GM19023 (cell line): ENCODE data around the gene NPC1L1.
"Not testable (repeated sequence)": the region's sequence is repeated elsewhere in the genome, so short reads cannot be mapped to it uniquely, and the experiment has no call there.

ENCODE experiments used
- ATAC-seq: cut with Tn5 transposase; IDR thresholded peaks from one replicate; pipeline ENCODE4 v1.9.1; 2021; ENCODE audit warnings: mild to moderate bottlenecking, moderate library complexity; ENCODE audit not compliant: unreplicated experiment

NPC1L1 gene

DNA sequence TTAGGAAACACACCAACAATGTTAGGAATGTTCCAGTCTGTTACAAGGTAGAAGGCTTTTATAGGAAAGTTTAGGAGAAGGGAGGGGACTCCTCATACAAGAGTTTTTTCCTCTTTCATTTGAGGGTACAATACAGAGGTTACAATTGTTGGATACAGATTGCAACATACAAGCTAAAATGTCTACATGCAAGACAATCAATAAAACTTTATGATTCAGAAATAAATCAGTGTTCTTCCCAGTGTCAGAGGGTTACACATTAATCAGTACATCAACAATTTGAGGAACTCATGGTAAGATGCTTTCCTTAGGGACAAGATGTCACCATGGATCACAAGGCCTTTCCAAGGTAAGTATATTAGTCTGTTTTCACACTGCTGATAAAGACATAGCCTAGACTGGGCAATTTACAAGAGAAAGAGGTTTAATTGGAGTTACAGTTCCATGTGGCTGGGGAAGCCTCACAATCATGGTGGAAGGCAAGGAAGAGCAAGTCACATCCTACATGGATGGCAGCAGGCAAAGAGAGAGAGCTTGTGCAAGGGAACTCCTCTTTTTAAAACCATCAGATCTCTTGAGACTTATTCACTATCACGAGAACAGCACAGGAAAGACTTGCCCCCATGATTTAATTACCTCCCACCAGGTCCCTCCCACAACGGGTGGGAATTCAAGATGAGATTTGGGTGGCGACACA is 34.4 kb downstream of the NPC1L1 start:
- not testable (repeated sequence) for ATAC-seq

DNA sequence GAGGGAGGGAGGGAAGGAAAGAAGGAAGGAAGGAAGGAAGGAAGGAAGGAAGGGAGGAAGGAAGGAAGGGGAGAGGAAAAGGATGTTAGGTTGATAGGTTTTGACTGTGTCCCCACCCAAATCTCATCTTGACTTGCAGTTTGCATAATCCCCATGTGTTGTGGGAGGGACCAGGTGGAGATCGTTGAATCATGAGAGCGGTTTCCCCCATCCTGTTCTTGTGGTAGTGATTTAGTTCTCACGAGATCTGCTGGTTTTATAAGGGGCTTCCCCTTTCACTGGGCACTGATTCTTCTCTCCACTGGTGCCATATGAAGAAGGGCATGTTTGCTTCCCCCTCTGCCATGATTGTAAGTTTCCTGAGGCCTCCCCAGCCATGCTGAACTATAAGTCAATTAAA is 35.5 kb downstream of the NPC1L1 start:
- ATAC-seq, result no peak

DNA sequence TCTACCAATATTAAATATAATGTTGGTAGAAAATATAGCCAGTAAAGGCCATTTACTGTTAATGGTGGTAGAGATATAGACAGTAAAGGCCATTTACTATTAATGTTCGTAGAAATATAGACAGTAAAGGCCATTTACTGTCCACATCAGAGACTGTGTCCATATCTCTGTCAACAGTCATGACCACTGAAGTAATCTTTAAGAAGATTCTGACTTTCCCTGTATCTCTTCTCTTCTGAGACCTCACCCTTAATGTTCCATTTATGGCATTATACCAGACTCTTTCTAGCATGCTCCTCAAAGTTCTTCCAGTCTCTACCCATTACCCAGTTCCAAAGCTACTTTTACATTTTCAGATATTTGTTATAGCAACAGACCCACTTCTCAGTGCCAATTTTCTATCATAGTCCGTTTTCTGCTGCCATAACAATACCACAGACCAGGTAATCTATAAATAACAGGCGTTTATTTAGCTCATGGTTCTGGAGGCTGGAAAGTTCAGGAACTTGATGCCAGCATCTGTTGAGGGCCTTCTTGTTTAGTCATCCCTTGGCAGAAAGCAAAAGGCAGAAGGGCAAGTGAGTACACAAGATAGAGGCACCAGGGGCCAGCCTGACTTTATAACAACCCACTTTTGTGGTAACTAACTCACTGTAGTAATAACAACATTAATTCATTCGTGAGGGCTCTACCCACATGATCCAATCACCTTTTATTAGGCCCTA is 42.7 kb downstream of the NPC1L1 start:
- no peak for ATAC-seq

DNA sequence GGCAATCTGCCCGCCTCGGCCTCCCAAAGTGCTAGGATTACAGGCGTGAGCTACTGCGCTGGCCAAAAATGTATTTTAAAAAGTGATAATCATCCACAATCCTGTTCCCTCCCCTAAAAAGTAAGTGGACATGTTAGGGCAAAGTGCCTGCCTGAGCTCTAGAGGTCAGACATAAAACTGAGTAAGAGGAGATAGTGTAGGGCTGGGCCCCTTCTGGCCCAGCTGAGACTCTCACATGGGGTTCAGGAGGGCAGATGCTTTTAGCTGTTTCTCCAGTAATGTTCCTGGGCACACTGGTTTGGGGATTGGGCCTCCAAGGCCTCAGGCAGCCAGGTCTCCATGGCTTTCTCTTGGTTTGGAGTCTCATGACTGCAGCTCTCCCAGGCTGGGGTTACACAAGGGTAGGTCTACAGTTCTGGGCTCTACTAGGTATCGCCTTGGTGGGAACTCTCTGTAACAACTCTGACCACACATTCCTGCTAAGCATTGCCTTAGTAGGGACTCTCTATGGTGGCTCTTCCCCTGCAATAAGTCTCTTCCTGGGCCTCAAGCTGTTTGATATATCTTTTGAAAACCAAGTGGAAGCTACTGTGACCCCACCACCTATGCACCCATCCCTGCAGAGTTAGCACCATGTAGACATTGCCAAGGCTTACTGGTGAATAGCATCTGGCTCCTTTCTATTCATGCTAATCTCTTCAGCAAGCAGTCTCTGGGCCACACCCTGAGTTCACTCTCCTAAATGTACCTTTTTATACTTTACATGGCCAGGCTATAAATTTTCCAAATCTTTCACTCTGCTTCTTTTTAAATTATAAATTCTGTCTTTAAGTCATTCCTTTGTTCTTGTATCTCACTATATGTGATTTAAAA is 43.7 kb downstream of the NPC1L1 start:
- ATAC-seq, result no peak

DNA sequence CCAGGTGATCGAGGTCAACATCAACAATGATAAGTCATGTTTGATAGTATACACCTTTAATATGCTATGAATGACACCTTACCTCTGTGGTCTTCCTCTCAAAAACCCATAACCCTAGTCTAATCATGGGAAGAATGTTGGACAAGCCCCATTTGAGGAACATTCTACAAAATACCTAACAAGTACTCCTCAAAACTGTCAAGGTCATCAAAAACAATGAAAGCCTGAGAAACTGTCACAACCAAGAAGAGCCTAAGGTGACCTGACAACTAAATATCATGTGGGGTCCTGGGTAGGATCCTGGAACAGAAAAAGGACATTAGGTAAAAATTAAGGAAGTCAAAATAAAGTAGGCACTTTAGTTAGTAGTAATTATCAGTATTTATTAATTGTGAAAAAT is 44.7 kb downstream of the NPC1L1 start:
- ATAC-seq, result no peak

DNA sequence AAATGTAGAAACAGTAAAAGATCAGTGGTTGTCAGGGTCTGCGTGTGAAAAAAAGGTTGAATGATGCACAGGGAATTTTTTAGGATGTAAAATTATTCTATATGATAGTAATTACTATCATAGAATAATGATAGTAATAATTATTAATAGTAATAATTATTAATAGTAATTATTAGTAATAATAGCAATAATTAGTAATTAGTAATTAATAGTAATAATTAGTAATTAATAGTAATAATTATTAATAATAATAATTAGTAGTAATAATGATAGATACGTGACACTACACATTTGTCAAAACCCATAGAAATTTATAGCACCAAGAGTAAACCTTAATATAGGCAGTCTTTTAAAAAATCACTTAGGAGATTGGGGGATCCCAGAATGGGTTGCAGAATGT is 46.2 kb downstream of the NPC1L1 start:
- no peak for ATAC-seq

DNA sequence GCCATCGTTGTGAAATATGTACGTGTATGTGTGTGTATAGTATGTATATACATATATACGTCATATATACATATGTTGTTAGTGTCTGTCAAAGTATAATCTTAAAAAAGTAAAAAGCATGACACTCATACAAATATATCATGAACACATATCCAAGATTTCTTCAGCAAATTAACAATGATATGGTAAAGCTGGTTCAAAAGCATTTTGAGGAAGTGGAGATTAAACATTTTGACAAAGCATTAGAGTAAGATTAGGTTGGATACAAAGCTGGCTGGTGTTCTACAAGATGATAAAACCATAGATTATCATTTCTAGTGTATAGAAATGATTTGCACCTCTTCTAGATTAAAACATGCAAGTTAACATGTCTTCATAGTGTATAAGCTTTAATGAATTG is 49.9 kb downstream of the NPC1L1 start:
- no peak for ATAC-seq

DNA sequence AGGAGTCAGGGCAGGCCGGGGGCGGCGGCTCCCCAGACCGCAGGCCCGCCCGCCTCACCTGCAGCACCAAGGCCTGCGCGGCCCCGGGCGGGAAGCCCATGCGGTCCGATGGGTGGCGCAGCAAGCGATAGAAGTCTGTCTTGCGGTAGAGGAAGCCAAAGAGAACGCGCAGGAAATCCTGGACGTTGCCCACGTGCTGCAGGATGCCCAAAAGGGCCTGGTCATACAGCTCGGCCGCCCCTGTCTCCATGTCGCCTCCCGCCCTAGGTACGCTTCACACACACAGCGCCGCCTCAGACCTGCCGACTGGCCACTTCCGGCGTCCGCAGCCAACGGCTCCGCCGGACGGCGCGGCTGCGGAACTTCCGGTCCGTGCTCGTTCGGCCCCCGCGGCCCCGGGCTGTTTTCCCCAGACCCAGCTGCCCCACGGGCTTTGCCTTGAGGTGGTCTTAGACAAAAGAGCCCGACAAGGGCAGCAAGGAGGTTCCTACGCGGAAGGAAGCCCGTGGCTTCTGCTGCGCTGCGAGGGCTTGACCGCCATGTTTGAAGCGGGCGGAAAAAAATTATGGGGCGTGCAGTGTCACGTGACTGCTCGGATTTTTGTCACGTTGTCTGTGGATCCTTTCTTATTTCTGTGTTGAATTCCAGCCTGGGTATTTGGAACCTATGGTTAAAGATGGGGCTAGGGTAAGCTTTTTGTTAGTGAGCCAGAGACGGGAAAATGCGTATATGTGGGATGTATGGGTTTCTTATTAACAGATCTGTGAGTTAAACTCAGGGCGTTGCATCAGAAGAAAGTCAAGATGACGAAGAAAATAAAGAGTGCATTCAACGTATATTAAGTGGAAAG is 50.6 kb downstream of the NPC1L1 start, which contains the start of gene NUDCD3:
NUDCD3 (minus strand) TSS at position 308 of the 850 bp plus-strand sequence; CDS start at position 250, 58 bp downstream.
- peak; percentile 97 for ATAC-seq

DNA sequence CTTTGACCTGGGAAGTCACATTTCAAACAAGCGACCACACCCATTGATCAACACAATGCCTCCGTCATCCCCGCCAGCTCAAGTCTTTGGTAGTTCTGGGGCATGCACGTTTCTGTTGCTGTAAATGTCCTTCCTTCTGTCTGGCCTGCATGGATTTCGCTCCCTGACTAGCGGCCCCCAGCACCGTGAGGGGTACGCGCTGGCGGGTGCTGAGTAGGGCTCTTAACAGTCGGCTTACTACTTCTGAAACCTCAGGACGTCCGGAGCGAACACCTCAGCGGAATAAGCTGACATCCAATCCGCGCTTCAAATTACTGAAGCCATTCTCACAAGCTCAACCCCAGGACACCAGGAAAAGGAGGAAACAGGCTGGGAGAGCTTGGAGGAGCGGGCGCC is 51.2 kb downstream of the NPC1L1 start:
- ATAC-seq, result peak; percentile 34

DNA sequence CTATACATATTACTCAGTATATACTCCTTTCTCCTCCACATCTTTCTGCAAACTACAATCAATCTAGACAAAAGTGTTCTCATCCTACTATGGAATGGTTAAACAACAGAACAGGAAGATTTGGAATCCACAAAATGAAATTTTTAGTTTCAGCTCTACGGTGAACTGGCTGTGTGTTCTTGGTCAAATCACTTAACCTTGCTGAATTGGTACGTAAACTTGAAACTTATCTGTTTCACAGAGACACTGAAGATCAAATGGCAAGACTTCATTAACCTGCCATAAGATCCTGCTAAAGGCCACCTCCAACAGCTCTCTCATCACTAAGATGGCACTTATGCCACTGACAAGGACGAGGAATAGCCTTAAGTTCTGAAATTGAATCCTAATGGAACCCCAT is 52.2 kb downstream of the NPC1L1 start:
- no peak for ATAC-seq

DNA sequence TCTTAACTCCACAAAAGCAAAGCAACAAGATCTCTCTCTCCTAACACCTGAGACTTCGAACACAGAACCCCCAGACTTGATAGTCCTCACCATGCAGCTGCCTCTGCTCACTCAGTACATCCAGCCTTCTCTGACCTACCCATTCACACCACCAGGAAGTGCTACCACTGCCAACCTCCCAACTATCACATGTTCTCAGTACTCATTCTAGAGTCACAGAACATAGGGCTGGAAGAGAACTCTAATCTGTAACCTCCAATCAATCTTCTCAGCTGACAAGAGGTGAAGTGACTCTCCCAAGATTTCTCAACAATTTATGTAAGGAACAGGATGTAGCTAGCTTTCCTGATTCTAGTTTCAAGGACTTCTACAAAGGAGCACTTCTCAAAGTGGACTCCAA is 54.4 kb downstream of the NPC1L1 start:
- no peak for ATAC-seq

DNA sequence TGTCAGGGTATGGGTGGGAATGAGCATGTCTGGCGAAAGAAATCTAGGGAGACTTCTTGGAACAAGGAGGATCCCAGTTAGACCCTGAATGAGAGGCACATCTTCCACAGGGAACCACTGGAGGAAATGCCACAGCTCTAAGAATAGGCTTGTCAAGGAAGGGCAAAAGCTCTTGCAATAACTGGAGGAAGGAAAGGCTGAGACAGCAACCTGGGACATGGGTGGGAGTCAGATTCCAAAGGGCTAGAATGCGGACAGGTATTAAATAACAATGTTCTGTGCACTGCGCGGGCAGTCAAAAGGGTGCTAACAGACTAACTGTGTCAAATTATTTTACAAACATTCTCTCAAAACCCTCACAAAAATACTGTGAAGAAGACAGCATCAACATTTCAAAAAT is 55.1 kb downstream of the NPC1L1 start:
- no peak for ATAC-seq

DNA sequence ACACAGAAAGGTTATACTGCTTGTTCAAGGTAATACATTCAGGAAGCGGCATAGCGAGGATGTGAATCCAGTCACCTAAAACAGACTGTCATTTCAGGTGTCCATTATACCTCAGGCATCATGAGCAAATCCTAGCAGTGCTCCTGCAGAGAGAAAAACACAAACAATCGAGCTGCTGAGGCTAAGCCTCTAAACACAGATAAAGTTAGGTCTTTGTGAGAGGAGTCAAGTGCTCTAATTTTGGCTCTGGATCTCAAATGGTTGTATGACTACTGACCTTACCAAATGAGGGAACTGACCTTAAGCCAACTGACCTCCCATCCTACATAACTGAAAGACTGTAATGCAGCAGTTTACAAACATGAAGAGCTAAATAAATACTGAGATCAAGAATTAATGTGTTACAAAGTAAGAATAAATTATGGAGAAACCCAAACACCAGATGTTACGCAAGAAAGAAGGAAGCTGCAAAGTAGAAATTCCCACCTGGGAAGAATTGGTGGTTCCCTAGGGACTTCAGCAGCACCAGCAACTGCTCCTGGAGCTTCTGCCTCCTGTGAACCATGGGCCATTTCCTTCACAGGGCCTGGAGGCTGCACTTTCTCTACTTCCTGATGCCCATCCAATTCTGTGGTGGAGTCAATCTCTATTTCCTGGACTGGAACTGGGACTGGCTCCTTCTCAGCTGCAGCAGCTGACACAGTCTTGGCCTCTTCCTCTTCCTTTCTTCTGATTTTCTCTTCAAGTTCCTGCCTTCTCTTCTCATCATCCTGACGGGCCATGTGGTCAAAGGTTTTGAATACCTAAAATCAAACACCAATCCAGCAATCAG is 56.4 kb downstream of the NPC1L1 start:
- ATAC-seq, result no peak

DNA sequence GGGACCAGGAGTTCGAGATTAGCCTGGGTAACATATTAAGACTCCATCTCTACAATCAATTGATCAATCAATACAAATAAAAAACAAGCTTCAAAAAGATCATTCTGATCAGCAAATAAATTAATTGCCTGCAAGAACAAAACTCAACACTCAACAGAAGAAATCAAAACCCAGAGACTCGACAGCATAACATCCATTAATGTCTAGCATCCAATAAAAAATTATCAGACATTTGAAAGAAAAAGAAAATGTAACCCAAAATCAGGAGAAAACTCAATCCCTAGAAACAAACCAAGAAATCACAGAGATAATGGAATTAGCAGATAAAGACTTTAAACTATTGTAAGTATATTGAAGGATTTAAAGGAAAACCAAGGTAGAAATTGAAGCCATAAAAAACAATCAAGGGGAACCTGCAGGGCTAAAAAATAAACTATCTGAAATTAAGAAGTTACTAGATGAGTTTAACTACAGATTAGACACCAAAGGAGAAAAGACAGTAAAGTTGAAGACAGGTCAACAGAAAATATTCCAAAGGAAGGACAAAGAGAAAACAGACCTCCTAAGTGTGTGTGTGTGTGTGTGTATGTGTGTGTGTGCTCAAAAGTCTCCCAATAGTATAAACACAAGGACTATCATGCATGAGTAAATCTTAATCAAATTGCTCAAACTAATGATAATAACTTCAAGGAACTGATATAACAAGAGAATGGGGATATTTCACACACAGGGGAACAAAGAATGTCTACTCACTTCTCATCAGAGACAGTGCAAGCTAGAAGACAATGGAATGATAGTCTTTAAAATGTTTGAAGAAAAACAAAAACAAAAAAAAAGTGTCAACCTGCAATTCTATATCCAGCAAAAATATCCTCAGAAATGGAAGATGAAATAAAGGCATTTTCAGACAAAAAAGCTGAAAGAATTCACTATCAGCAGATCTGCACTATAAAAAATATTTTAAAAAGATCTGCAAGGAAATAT is 58.3 kb downstream of the NPC1L1 start:
- ATAC-seq, result no peak

DNA sequence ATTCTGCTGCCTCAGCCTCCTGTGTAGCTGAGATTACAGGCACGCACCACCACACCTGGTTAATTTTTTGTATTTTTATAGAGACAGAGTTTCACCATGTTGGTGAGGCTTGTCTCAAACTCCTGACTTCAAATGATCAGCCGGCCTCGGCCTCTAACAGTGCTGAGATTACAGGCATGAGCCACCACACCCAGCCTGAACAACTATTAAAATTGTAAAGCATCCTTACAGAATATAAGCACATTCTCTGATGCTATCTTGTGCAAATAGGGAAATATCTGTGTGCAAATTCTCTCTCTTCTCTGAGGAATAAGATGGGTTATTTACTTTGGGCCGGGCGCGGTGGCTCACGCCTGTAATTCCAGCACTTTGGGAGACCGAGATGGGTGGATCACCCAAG is 63.2 kb downstream of the NPC1L1 start:
- ATAC-seq, result no peak

DNA sequence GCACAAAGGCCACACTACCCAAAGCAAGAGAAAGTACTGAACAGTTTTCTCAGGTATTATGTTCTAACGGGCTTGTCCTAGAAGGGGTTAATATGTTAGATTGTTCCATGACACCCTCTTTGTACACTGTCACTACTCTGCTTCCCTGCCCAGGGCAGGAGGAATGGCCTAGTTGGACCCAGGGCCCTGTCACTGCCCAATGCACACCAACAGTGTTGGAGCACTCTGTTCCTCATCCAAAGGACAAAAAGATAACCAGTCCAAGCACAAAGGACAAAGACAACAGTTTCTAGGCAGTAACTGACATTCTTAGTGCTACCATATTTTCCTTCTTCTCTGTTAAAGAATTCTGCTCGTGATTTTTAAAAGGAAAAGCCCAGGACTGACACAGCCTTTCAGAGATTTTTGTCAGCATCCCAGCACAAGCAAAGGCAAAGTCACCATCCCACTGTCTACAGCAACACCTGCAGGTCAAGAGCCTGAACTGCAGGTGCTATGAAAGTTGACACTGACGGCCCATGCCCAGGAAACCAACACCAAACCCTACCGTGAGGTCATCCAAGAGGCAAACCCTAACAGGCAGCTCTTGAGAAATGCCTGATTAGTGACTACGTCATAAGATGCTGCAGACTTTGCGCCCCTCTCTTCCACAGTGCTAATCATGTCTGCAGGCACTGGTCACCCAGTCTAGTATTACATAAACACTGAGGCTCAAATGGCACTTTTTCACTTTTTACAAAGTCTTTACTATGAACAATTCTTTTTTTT is 63.9 kb downstream of the NPC1L1 start:
- no peak for ATAC-seq

DNA sequence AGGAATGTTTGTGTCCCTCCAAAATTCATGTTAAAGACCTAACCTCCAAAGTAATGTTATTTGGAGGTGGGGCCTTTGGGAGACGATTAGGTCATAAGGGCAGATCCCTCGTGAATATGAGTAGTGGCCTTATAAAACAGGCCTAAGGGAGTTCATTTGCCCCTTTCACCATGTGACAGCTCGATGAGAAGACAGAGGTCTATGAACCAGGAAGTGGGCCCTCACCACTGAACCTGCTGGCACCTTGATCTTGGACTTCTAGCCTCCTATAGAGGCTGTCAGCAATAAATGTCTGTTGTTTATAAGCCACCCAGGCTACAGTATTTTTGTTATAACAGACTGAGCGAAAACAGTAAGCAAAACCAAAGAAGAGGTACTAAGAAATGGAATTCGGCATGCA is 64.8 kb downstream of the NPC1L1 start:
- ATAC-seq, result no peak

DNA sequence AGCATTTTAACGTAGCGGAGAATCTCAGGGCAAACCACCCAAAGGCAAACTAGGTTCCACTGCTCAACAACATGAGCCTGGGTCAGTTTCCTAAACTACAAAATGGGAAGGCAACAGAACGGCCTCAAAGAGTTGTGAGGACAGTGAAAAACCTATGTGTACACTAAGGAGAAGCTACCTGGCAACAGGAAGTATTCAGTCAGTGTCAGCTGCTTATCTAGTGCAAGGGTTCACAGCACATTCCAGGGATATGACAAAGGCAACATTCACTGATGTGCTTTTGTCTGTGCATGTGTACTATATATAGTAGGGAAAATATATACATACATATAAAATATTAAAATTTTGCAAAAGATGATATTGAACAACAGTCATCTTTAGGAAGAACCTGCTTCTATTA is 67.8 kb downstream of the NPC1L1 start:
- ATAC-seq, result no peak
